A204.1 (cell line): Measurements from ENCODE around the gene PCDHGB2.
"Not testable (repeated sequence)": the region's sequence is repeated elsewhere in the genome, so short reads cannot be mapped to it uniquely, and the experiment has no call there.

Experiments used
- FAIRE-seq: peaks from 2 replicates; lab custom pipeline; 2012; peaks lifted over from hg19 to GRCh38; lab: Jason Lieb, UNC

The PCDHGB2 gene

DNA sequence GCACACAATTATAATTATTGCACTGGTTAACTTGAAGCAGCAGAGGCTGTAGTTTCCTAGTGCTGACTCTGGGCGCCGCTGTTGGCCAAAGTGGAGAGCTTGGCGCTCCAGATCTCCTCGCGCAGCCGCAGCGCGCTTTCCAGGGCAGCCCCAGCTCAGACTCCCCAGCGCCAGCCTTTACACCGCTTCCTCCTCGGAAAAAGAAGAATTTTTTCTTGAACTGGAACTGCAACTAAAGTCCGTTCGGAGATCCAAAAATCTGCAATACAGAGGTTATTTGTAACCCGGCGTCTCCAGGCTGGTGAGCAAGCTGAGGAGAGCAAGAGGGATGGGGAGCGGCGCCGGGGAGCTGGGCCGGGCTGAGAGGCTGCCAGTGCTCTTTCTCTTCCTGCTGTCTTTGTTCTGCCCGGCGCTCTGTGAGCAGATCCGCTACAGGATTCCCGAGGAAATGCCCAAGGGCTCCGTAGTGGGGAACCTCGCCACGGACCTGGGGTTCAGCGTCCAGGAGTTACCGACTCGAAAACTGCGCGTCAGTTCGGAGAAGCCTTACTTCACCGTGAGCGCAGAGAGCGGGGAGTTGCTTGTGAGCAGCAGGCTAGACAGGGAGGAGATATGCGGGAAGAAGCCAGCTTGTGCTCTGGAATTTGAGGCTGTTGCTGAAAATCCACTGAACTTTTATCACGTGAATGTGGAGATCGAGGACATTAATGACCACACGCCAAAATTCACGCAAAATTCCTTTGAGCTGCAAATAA is 27.9 kb downstream of the PCDHGB2 start, which contains the start of gene PCDHGB4:
Gene PCDHGB4, plus strand, starts transcription at position 142 of the 755 bp plus-strand sequence. Its CDS starts 187 bp downstream, at position 329.
- FAIRE-seq = not testable (repeated sequence)

- FAIRE-seq = no peak
These were observed 28.9 kb downstream of the PCDHGB2 start for GRCh38 chr5:141388661-141389060.

- no peak for FAIRE-seq
These were observed 29.6 kb downstream of the PCDHGB2 start for GRCh38 chr5:141389153-141390042.

DNA sequence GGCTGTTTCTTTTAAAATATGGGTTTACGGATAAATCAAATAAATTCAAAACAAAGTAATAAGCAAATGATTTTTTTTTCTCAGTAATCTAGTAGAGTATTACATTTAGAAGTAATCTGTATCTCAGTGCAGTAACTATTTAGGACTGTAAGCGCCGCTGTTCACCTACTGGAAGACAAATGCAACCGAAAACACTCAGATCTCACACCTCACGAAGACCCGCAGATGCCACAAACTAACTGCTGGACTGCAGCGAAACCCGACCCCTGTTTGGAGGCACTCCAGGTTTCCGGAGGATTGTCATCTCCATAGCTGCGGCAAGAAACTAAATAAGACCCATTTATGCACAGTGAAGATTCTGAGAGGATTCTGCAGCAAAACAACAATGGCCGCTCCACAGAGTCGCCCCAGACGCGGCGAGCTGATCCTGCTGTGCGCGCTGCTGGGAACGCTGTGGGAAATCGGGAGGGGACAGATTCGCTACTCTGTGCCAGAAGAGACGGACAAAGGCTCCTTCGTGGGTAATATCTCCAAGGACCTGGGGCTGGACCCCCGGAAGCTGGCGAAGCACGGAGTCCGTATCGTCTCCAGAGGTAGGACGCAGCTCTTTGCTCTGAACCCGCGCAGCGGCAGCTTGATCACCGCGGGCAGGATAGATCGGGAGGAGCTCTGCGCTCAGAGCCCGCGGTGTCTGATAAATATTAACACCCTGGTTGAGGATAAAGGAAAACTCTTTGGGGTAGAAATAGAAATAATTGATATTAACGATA is 32.8 kb downstream of the PCDHGB2 start, which contains the start of gene PCDHGA8:
Gene PCDHGA8, plus strand, starts transcription at position 205 of the 770 bp plus-strand sequence. Its CDS starts 181 bp downstream, at position 386.
- no peak for FAIRE-seq

- FAIRE-seq = no peak
These were observed 33.5 kb downstream of the PCDHGB2 start for GRCh38 chr5:141393267-141393666.

- FAIRE-seq = not testable (repeated sequence)
These were observed 34.8 kb downstream of the PCDHGB2 start for GRCh38 chr5:141394401-141395187.

DNA sequence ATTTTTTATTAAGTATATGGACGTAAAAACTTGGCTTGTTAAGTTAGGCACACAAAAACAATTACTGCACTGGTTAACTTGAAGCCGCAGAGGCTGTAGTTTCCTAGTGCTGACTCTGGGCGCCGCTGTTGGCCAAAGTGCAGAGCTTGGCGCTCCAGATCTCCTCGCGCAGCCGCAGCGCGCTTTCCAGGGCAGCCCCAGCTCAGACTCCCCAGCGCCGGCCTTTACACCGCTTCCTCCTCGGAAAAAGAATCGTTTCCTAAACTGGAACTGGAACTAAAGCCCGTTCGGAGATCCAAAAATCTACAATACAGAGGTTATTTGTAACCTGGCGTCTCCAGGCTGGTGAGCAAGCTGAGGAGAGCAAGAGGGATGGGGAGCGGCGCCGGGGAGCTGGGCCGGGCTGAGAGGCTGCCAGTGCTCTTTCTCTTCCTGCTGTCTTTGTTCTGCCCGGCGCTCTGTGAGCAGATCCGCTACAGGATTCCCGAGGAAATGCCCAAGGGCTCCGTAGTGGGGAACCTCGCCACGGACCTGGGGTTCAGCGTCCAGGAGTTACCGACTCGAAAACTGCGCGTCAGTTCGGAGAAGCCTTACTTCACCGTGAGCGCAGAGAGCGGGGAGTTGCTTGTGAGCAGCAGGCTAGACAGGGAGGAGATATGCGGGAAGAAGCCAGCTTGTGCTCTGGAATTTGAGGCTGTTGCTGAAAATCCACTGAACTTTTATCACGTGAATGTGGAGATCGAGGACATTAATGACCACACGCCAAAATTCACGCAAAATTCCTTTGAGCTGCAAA is 38.2 kb downstream of the PCDHGB2 start, which contains the start of gene PCDHGB5:
Gene PCDHGB5, plus strand, starts transcription at position 192 of the 796 bp plus-strand sequence. Its CDS starts 181 bp downstream, at position 373.
- FAIRE-seq = not testable (repeated sequence)

DNA sequence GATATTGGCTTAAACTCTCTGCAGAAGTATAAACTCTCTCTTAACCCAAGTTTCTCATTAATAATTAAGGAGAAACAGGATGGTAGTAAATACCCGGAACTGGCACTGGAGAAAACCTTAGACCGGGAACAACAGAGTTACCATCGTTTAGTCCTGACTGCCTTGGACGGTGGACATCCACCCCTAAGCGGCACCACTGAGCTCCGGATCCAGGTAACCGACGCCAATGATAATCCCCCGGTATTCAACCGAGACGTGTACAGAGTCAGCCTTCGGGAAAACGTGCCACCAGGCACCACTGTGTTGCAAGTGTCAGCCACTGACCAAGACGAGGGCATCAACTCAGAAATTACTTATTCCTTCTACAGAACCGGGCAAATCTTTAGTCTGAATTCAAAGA is 38.8 kb downstream of the PCDHGB2 start:
- no peak for FAIRE-seq

DNA sequence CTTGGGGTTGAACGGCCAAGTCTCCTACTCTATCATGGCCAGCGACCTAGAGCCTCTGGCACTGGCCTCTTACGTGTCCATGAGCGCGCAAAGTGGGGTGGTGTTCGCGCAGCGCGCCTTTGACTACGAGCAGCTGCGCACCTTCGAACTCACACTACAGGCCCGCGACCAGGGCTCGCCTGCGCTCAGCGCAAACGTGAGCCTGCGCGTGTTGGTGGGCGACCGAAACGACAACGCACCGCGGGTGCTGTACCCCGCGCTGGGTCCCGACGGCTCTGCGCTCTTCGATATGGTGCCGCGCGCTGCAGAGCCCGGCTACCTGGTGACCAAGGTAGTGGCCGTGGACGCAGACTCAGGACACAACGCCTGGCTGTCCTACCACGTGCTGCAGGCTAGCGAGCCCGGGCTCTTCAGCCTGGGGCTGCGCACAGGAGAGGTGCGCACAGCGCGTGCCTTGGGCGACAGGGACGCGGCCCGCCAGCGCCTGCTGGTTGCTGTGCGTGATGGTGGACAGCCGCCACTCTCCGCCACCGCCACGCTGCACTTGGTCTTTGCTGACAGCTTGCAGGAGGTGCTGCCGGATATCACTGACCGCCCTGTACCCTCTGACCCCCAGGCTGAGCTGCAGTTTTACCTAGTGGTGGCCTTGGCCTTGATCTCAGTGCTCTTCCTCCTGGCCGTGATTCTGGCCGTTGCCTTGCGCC is 39.9 kb downstream of the PCDHGB2 start:
- FAIRE-seq = no peak

- no peak for FAIRE-seq
These were observed 42.9 kb downstream of the PCDHGB2 start, which contains the start of gene PCDHGA9 for GRCh38 chr5:141402553-141403243. TSS of gene PCDHGA9 (plus strand) at chr5:141402778. CDS start at chr5:141402953, 175 bp downstream.

DNA sequence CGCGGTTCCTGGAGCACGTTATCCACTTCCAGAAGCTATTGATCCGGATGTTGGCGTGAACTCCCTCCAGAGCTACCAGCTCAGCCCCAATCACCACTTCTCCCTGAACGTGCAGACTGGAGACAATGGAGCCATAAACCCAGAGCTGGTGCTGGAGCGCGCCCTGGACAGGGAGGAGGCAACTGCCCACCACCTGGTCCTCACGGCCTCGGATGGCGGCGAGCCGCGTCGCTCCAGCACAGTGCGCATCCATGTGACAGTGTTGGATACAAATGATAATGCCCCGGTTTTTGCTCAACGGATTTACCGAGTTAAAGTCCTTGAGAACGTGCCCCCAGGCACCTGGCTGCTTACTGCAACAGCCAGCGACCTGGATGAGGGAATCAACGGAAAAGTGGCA is 43.6 kb downstream of the PCDHGB2 start:
- FAIRE-seq = no peak

- not testable (repeated sequence) for FAIRE-seq
These were observed 48.2 kb downstream of the PCDHGB2 start, which contains the start of gene PCDHGB6 for GRCh38 chr5:141407790-141408505. TSS of gene PCDHGB6 (plus strand) at chr5:141408021. CDS start at chr5:141408203, 182 bp downstream.

DNA sequence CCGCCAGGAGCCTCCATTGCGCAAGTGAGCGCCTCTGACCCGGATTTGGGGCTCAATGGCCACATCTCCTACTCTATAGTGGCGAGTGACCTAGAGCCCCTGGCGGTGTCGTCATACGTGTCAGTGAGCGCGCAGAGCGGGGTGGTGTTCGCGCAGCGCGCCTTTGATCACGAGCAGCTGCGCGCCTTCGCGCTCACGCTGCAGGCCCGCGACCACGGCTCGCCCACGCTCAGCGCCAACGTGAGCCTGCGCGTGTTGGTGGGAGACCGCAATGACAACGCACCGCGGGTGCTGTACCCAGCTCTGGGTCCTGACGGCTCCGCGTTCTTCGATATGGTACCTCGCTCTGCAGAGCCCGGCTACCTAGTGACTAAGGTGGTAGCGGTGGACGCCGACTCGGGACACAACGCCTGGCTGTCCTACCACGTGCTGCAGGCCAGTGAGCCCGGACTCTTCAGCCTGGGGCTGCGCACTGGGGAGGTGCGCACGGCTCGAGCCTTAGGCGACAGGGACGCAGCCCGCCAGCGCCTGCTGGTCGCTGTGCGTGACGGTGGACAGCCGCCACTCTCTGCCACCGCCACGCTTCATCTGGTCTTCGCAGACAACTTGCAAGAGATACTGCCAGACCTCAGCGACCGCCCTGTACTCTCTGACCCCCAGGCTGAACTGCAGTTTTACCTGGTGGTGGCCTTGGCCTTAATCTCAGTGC is 50.0 kb downstream of the PCDHGB2 start:
- FAIRE-seq = no peak

- no peak for FAIRE-seq
These were observed 51.8 kb downstream of the PCDHGB2 start for GRCh38 chr5:141411575-141411974.
